D721Med (cell line): Measurements from ENCODE around the gene ARHGAP24.

Source experiments
- DNase-seq: peaks from one replicate; pipeline ENCODE4 v3.0.0; 2011; ENCODE audit warnings: low spot score; ENCODE audit not compliant: insufficient read length
- FAIRE-seq: peaks from 2 replicates; lab custom pipeline; 2011; peaks lifted over from hg19 to GRCh38; lab: Jason Lieb, UNC
- CTCF ChIP-seq: IDR thresholded peaks from 2 replicates; pipeline ENCODE4 v1.5.1; 2012; ENCODE audit warnings: mild to moderate bottlenecking, control low read depth; ENCODE audit not compliant: insufficient read depth; ENCODE audit errors: missing control alignments

ARHGAP24 gene

GRCh38 chr4:85774000-85774399, 299.1 kb downstream of the ARHGAP24 start:
- DNase-seq (no peak), FAIRE-seq (no peak)
- TF ChIP-seq CTCF = no peak

- FAIRE-seq = no peak
- no peak for DNase-seq
- no peak for TF ChIP-seq CTCF
These were observed 299.5 kb downstream of the ARHGAP24 start for GRCh38 chr4:85774489-85774888.

DNA sequence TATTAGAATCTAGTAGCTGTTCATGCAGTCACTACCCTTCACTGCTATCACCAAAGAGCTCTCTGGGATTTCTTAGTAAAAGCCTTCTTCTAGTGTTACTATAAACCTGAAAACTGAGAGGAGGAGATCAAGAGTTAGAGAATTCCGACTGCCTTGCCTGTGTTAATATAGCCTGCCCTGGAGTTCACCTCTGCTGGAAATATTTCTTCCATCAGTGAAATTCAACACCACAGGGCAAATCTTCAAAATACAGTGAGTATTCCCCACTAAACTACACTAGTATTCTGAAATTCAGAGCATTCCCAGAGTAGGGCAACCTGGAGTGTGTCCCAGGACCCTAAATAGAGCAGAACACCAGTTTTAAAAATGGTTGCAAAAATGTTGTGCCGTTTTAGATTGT, 301.1 kb downstream of the ARHGAP24 start:
- no peak for DNase-seq
- no peak for TF ChIP-seq CTCF
- FAIRE-seq = no peak

DNA sequence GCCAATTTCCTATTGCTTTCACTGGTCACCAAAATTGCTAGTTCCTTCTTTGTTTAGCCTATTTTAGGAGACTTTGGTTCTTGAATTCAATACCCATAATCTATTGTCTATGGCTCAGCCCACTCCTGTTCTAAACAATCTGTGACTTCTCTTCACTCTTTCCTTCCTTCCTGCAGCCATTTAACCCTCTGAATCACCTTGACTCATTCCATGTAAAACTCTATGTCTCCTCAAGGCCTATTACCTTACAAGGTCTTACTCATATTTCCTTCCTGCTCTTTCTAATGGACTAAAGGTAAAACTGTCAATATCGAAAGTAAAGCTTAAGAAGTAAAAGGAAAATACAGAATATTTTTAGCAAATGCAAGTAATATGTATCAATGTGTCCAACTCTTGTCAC, 301.6 kb downstream of the ARHGAP24 start:
- FAIRE-seq (no peak), DNase-seq (no peak)
- TF ChIP-seq CTCF = no peak

GRCh38 chr4:85777908-85778631, 303.1 kb downstream of the ARHGAP24 start:
- no peak for TF ChIP-seq CTCF
- FAIRE-seq (no peak), DNase-seq (no peak)

GRCh38 chr4:85778632-85779131, 303.7 kb downstream of the ARHGAP24 start:
- FAIRE-seq = no peak

More at GRCh38 chr4:85778632-85779131, 303.7 kb downstream of the ARHGAP24 start:
- no peak for DNase-seq
- no peak for TF ChIP-seq CTCF
